Measurements from ENCODE around the gene RNASE8.

DNA sequence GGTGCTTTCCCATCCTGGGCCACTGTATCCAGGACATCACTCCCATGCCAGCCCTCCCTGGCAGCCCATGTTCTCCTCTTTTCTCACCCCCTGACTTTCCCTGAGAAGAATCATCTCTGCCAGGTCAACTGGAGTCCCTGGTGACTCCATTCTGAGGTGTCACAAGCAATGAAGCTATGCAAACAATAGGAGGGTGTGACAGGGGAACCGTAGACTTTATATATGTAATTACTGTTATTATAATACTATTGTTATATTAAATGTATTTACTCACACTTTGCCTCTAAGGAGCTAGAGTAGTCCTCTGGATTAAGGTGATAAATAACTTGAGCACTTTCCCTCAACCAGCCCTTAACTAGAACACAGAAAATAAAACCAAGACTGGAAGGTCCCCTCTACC is 31.6 kb downstream of the RNASE8 start:
- TF ChIP-seq CTCF (IDR thresholded peaks at IDR 0.05) (no peak), POLR2AphosphoS5 (IDR thresholded peaks at IDR 0.05) (no peak), POLR2A (IDR thresholded peaks at IDR 0.05) (no peak)

Data from prostate gland (tissue), 2 donors.